Heart right ventricle (tissue), 16 donors: ENCODE data around the gene DTNA. TPM values are rescaled to one million over a fixed set of nuclear protein-coding genes. Genes with fewer than 3 reads are reported as not detected.

Experiments used
- ATAC-seq, 8 donors: fragments of 200-7000 bp; cut with Tn5 transposase; one replicate each; pipeline ENCODE4 v1.9.1; 2020; ENCODE audit warnings: mild to moderate bottlenecking in 8 of 8, moderate library complexity in 8 of 8, moderate number of reproducible peaks in 1 of 8
- DNase-seq, 2 donors: peaks; one replicate each; pipeline ENCODE4 v3.0.0-alpha.2; 2020
- H3K27ac ChIP-seq, 10 donors: fragments of 200-600 bp; sonication (generic) in 2 of 10; one replicate each; pipeline versions ENCODE4 v1.5.0 to v1.8.0; 2020 to 2022; ENCODE audit warnings: mild to moderate bottlenecking in 3 of 10
- H3K27me3 ChIP-seq, 7 donors: fragments of 200-600 bp; one replicate each; pipeline ENCODE4 v1.8.0; 2021 to 2022; ENCODE audit warnings: mild to moderate bottlenecking in 2 of 7
- H3K36me3 ChIP-seq, 9 donors: fragments of 200-600 bp; sonication (generic) in 1 of 9; one replicate each; pipeline versions ENCODE4 v1.5.0 to v1.8.0; 2020 to 2022; ENCODE audit warnings: mild to moderate bottlenecking in 2 of 9
- H3K4me1 ChIP-seq, 9 donors: fragments of 200-600 bp; sonication (generic) in 1 of 9; one replicate each; pipeline versions ENCODE4 v1.5.0 to v1.8.0; 2020 to 2022; ENCODE audit warnings: mild to moderate bottlenecking in 4 of 9
- H3K4me3 ChIP-seq, 10 donors: fragments of 200-600 bp; sonication (generic) in 2 of 10; one replicate each; pipeline versions ENCODE4 v1.5.0 to v1.8.0; 2020 to 2022; ENCODE audit warnings: mild to moderate bottlenecking in 7 of 10, moderate library complexity in 2 of 10
- H3K9me3 ChIP-seq, 11 donors: fragments of 200-600 bp in 10 of 11; sonication (generic) in 2 of 11; one replicate each; pipeline versions ENCODE4 v1.5.0 to v1.8.0; 2013 to 2022; ENCODE audit warnings: mild to moderate bottlenecking in 2 of 11, control low read depth in 1 of 11, moderate library complexity in 1 of 11
- WGBS, 2 donors: extraction: QIAGEN DNeasy Blood & Tissue Kit; methylation state at CpG; one replicate each; pipeline ENCODE4 v1.1.7; 2013; ENCODE audit warnings: inconsistent platforms in 1 of 2; 5-methylcytosine and 5-hydroxymethylcytosine counted together
- intact Hi-C, 10 donors: fragments of 100-400 bp; cut with DNase I; formaldehyde crosslinking; loops; one replicate each; pipeline versions ENCODE4 v1.11.1 to v1.14.2; 2022
- polyA plus RNA-seq, 2 donors: library from polyadenylated mRNA; stranded (reverse); fragments of 200-250 nt; gene quantifications; one replicate each; pipeline ENCODE4 v1.2.3, GENCODE V29; 2013
- total RNA-seq, 10 donors: library from RNA; stranded (reverse); fragmentation: NEBNext Ultra II Directional in 3 of 10; extraction: Animal tissue kit (Norgen Biotek cat#: 25700) in 3 of 10; gene quantifications; one replicate each; pipeline versions ENCODE4 v1.2.1 to v1.2.4, GENCODE V29; 2021 to 2023
- TF ChIP-seq, protein P1 (sequence below), 9 donors: fragments of 200-600 bp; sonication (generic) in 2 of 9; IDR thresholded peaks; one replicate each; pipeline versions ENCODE4 v1.5.0 to v1.8.0; 2021 to 2022; ENCODE audit warnings: antibody characterized with exemption in 9 of 9, mild to moderate bottlenecking in 5 of 9, moderate library complexity in 1 of 9
- donor health status: Arrhythmogenic right ventricular cardiomyopathy.
- donor health status: ischemic (EF 13 %, LVEDD 7.1; RV severe dilation, severe dysfunction).
- donor health status: healthy with polysubstance abuse.
- donor health status: DM: no; HTN: yes; CAD: no.
- donor health status: DM: no; HTN: no; CAD: no.
- donor health status: ischemic (EF 25% LVEDD 6.9; RV normal size, moderate dysfunction).
- donor health status: ischemic (EF 25% LVEDD 5.7; RV mildly dilated, moderate dysfunction).
- donor health status: healthy.
- donor health status: DM: yes; HTN: yes; CAD: no.
- donor health status: Ischemic cardiomyopathy.
- donor health status: ischemic (EF 35%, LVEDD 5.7; RV mildly dilated, moderate dysfunction).
- donor health status: nonischemic (EF 11% LVEDD 7.7; RV severe dilation, severe dysfunction).
- donor health status: DM: yes; HTN: yes; CAD: no.
- donor health status: PGD.
- donor health status: ischemic (EF 29% LVEDD 5.4; RV normal size, mild dysfunction).
- donor health status: nonischemic (EF 23%, LVEDD 6.1; RV moderate dilation, normal function).

DTNA gene
- total and polyA plus RNA-seq, 12 donors, result 65.4 to 198 (median 179) TPM

DNA sequence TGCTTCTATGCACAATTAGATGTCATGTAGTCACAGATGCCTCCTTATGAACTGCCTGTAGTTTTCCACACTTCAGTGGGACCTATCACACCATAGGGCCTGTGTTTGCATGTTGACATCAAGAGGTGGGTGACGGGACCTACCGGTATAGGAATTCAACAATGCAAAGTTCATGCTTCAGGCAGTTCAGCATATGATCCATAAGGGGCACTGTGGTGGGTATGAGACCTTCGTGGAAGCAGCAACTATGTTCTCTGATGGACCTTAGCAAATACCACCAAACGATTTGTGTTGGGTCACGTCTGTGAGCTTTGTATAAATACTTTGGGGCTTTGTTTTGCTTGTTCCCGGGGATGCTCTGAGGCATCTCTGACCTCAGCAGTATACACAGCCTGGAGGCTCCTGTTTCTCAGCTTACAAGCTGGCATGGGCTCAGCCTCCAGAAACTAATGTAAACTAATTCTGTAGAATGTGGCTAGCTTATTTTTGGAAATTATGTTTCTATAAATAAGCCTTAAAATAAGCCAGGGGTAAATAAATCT is 111.6 kb downstream of the DTNA start:
- no peak overlapping the region for H3K27ac ChIP-seq
- WGBS, 2 donors, result 79 to 81% methylated on average over 6 of the region's 6 CpGs
- H3K4me1 ChIP-seq, result peaks cover 0 to 4% (median 0%) of the 10 kb centered on the region in 9 donors
- H3K4me3 ChIP-seq, result no peak overlapping the region
- H3K36me3 ChIP-seq, result peaks cover 0 to 75% (median 0%) of the 10 kb centered on the region in 9 donors
- TF ChIP-seq, protein P1, sequence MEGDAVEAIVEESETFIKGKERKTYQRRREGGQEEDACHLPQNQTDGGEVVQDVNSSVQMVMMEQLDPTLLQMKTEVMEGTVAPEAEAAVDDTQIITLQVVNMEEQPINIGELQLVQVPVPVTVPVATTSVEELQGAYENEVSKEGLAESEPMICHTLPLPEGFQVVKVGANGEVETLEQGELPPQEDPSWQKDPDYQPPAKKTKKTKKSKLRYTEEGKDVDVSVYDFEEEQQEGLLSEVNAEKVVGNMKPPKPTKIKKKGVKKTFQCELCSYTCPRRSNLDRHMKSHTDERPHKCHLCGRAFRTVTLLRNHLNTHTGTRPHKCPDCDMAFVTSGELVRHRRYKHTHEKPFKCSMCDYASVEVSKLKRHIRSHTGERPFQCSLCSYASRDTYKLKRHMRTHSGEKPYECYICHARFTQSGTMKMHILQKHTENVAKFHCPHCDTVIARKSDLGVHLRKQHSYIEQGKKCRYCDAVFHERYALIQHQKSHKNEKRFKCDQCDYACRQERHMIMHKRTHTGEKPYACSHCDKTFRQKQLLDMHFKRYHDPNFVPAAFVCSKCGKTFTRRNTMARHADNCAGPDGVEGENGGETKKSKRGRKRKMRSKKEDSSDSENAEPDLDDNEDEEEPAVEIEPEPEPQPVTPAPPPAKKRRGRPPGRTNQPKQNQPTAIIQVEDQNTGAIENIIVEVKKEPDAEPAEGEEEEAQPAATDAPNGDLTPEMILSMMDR (IDR thresholded peaks at IDR 0.05), result no peak
- H3K9me3 ChIP-seq, result no peaks in the 10 kb centered on the region
- DNase-seq (no peak), ATAC-seq (peak in 1 of 8 donors; percentile 37)
- no peaks in the 10 kb centered on the region for H3K27me3 ChIP-seq
- intact Hi-C loops, result loop anchor here in 1 of 10 donors (10.0 kb wide), 1 partner anchor 57 kb away; no protein-coding TSS in a partner anchor

DNA sequence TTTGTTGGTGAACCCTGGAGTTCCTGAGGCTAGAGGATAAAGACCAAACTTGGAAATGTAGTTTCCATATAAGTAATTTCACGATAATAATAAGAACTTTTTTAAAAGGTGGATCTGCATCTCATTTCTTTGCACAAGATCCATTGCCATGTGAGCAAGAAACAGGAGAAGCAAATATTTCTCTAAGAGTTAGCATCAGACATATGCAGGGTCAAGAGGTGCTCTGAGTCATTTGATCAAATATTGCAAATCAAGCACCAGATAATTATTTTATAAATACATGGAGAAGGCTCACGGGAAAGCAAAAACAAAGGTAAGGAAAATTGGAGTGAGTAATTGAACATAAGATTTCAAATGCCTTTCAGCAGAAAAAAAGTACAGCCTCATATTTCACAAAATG is 118.0 kb downstream of the DTNA start:
- Histone ChIP-seq H3K36me3 (peaks cover 0 to 76% (median 0%) of the 10 kb centered on the region in 9 donors), H3K27ac (no peak overlapping the region), H3K4me3 (no peak overlapping the region), H3K4me1 (no peaks in the 10 kb centered on the region), H3K9me3 (no peaks in the 10 kb centered on the region), H3K27me3 (no peaks in the 10 kb centered on the region)
- WGBS, 2 donors, result 95 to 96% methylated on average over 2 of the region's 2 CpGs
- TF ChIP-seq, protein P1 (IDR thresholded peaks at IDR 0.05), result no peak
- DNase-seq (no peak), ATAC-seq (no peak)
- intact Hi-C loops, result loop anchor here in 1 of 10 donors (10.0 kb wide), 1 partner anchor 63 kb away; no protein-coding TSS in a partner anchor

DNA sequence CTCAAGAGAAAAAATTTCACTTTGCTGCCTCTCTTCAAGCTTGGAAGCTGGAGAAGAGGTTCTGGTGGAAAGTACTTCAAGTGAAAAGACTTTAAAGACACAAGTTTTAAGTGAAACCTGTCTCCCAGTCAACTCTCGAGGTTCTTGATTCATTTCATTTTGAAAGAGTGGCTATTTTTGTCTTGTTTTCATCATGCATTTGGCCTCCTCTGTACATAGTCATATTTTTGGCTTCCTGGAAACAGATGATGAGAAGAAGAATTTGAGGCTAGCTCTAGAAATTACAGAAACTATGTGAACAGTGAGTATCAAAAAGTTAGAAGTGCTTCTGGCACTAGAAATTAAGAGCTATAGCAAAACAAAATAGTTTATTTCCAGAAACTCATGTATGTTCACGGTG is 124.8 kb downstream of the DTNA start:
- intact Hi-C loops, result no loop called here
- DNase-seq (no peak), ATAC-seq (peak in 6 of 8 donors; percentile 36 to 60 (median 49))
- Histone ChIP-seq H3K4me1 (peaks cover 0 to 44% (median 16%) of the 10 kb centered on the region in 9 donors), H3K27me3 (no peaks in the 10 kb centered on the region), H3K27ac (peak overlapping the region; percentile 4 to 78 (median 70)), H3K4me3 (no peak overlapping the region), H3K9me3 (peaks cover 0 to 5% (median 0%) of the 10 kb centered on the region in 11 donors), H3K36me3 (peaks cover 0 to 17% (median 0%) of the 10 kb centered on the region in 9 donors)
- 37 to 43% methylated on average over 2 of the region's 2 CpGs for WGBS, 2 donors
- TF ChIP-seq, protein P1 (IDR thresholded peaks at IDR 0.05), result no peak

DNA sequence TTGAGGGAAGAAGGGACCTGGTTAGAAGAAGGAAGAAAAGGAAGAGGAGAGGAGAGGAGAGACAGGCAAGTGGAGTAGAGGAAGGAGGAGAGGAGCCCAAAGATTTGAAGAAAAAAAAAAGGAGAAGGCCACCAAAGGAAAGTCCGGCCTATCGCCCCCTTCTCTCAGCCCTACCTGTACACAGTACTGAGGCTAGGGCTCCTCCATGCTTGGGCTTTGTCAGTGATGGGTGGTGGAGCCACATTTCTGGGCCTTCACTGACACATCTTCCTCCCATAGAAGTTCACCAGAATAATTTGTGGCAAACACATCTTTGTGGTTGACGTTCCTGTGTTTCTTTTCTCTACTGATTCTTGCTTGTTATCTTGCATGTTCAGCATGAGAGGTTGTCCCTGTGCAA is 125.4 kb downstream of the DTNA start:
- Histone ChIP-seq H3K27ac (peak overlapping the region in 9 of 10 donors; percentile 11 to 78 (median 74)), H3K27me3 (no peaks in the 10 kb centered on the region), H3K36me3 (peaks cover 0 to 11% (median 0%) of the 10 kb centered on the region in 9 donors), H3K9me3 (peaks cover 0 to 5% (median 0%) of the 10 kb centered on the region in 11 donors), H3K4me1 (peaks cover 0 to 44% (median 16%) of the 10 kb centered on the region in 9 donors), H3K4me3 (no peak overlapping the region)
- no peak for DNase-seq
- no peak for ATAC-seq
- TF ChIP-seq, protein P1 (IDR thresholded peaks at IDR 0.05), result no peak
- intact Hi-C loops, result no loop called here
- WGBS, 2 donors, result 84 to 88% methylated on average over 3 of the region's 3 CpGs
